NCI-H1105 (cell line): ENCODE results near the gene EIF3J.
A peak's percentile ranks its signal among the peaks of the same experiment; 100 is the strongest.
"Not testable (repeated sequence)": the region's sequence is repeated elsewhere in the genome, so short reads cannot be mapped to it uniquely, and the experiment has no call there.

ENCODE experiments used
- DNase-seq: peaks from one replicate; lab custom pipeline; 2025; lab: John Stamatoyannopoulos, UW

EIF3J gene

GRCh38 chr15:44536962-44537734 is at the start of gene EIF3J:
TSS of gene EIF3J (plus strand) at chr15:44537147. CDS start at chr15:44537195, 48 bp downstream.
- peak; percentile 74 for DNase-seq

GRCh38 chr15:44489464-44489863 is 47.5 kb upstream of the EIF3J start:
- no peak for DNase-seq

GRCh38 chr15:44490622-44491021 is 46.3 kb upstream of the EIF3J start:
- DNase-seq, result no peak

GRCh38 chr15:44492040-44492439 is 44.9 kb upstream of the EIF3J start:
- DNase-seq, result no peak

GRCh38 chr15:44492672-44493071 is 44.3 kb upstream of the EIF3J start:
- DNase-seq, result no peak

- DNase-seq, result no peak
Measured at GRCh38 chr15:44495562-44495961, 41.4 kb upstream of the EIF3J start.

GRCh38 chr15:44500555-44500954 is 36.4 kb upstream of the EIF3J start:
- no peak for DNase-seq

GRCh38 chr15:44501768-44502366 is 35.1 kb upstream of the EIF3J start:
- no peak for DNase-seq

- DNase-seq, result no peak
Measured at GRCh38 chr15:44516436-44516835, 20.5 kb upstream of the EIF3J start.

- DNase-seq, result no peak
Measured at GRCh38 chr15:44519537-44519936, 17.4 kb upstream of the EIF3J start.

- no peak for DNase-seq
Measured at GRCh38 chr15:44525018-44525417, 11.9 kb upstream of the EIF3J start.

- no peak for DNase-seq
Measured at GRCh38 chr15:44527241-44527640, 9.7 kb upstream of the EIF3J start.

- no peak for DNase-seq
Measured at GRCh38 chr15:44529864-44530604, 6.9 kb upstream of the EIF3J start.

GRCh38 chr15:44530653-44531052 is 6.3 kb upstream of the EIF3J start:
- DNase-seq, result no peak

GRCh38 chr15:44532275-44532674 is 4.7 kb upstream of the EIF3J start:
- DNase-seq, result not testable (repeated sequence)

GRCh38 chr15:44532689-44533088 is 4.3 kb upstream of the EIF3J start:
- DNase-seq, result no peak

- DNase-seq, result no peak
Measured at GRCh38 chr15:44535092-44535491, 1.9 kb upstream of the EIF3J start.

GRCh38 chr15:44535523-44536301 is 1.2 kb upstream of the EIF3J start:
- DNase-seq, result no peak

GRCh38 chr15:44536302-44536961 is 515 bp upstream of the EIF3J start:
- peak; percentile 67 for DNase-seq

- no peak for DNase-seq
Measured at GRCh38 chr15:44537735-44538240, 841 bp downstream of the EIF3J start.

GRCh38 chr15:44541282-44541958 is 4.5 kb downstream of the EIF3J start:
- no peak for DNase-seq
